ENCODE measurements around the gene SDC3.

- TF ChIP-seq POLR2A (IDR thresholded peaks at IDR 0.05) (no peak), CTCF (IDR thresholded peaks at IDR 0.05) (no peak), EP300 (IDR thresholded peaks at IDR 0.05) (no peak)
These were observed 31.9 kb downstream of the SDC3 start for GRCh38 chr1:30876451-30877204.
